ENCODE results near the gene PIGK.

The PIGK gene

DNA sequence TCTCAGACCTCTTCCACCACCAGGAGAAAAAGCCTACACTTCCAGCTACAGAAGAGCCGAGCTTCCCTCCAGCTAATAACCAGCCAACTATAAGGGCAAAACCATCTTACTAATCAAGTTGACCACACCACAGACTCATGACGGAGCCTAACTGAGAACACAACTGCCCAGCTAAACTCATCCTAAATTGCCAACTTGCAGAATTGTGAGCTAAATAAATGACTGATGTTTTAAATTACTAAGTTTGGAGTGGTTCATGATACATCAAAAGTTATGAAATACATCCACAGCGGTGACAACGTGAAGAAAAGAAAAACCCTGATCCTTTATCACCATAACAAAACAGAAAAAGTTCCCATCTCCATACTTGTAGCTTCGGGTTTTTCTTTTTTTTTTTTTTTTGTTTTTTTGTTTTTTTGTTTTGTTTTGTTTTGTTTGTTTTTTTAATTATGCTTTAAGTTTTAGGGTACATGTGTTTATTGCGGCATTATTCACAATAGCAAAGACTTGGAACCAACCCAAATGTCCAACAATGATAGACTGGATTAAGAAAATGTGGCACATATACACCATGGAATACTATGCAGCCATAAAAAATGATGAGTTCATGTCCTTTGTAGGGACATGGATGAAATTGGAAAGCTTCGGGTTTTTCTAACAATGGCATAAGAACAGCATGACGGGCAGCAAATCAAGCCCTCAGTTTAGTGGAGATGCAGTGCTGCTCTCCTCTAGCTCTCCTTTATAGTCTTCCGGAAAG is 122.6 kb downstream of the PIGK start:
- no peak for DNase-seq (ENCODE audit: low spot score)

DNA sequence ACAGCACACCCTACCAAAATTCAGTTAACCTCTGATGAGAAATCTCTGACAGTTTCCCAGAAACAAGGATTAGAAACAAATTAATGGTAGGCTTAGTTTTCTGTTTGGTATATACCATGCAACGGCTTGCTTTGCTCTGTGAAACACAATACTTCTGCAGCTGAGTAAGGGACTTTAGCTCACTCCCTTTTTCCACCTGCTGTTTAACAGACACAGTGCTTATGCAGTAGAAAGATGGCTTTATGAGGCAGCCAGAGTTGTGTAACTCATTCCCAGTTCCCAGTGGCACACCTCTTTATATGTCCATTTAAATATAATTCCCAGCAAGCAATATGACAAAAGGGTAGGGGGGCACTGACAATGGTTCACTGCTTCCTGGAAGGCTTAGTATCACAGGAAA is 124.0 kb downstream of the PIGK start:
- DNase-seq (ENCODE audit: low spot score): no peak

- DNase-seq (ENCODE audit: low spot score): no peak
These were observed 129.5 kb downstream of the PIGK start for GRCh38 chr1:77089756-77090155.

GRCh38 chr1:77085109-77085508 is 134.1 kb downstream of the PIGK start:
- peak; percentile 32 for DNase-seq (ENCODE audit: low spot score)

- DNase-seq (ENCODE audit: low spot score): no peak
These were observed 134.8 kb downstream of the PIGK start for GRCh38 chr1:77084457-77084856.

GRCh38 chr1:77081834-77082233 is 137.4 kb downstream of the PIGK start:
- no peak for DNase-seq (ENCODE audit: low spot score)

- no peak for DNase-seq (ENCODE audit: low spot score)
These were observed 142.5 kb downstream of the PIGK start for GRCh38 chr1:77076759-77077158.

- DNase-seq (ENCODE audit: low spot score): no peak
These were observed 151.2 kb downstream of the PIGK start for GRCh38 chr1:77068013-77068412.

DNA sequence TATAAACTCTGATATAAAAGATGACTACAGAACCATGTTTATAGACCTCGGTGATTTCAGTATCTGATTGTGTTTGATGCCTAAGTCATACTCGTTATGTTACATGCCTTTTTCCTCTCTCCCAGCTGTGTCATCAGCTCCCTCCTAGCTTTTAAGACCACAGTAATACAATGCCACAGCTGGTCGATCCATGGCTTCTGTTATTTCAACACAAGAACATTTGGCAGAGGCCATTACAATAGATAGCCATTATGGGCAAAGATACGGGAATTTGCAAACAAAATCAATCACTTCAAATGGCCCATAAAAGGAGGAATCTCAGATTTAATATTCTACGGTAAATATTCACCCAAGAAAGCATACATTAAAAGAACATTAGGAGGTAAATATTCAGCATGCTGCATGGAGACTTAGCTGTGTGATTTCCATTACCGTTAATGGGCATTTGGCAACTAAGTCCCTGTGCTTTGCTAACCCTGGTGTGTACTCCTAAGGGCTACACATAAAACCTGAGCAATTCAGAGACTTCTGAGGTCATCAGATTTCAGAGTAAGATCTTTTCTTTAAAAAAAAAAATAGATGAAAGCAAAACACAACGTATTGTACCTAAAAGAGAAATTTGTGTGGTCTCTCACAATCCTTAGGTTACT is 153.4 kb downstream of the PIGK start:
- no peak for DNase-seq (ENCODE audit: low spot score)

DNA sequence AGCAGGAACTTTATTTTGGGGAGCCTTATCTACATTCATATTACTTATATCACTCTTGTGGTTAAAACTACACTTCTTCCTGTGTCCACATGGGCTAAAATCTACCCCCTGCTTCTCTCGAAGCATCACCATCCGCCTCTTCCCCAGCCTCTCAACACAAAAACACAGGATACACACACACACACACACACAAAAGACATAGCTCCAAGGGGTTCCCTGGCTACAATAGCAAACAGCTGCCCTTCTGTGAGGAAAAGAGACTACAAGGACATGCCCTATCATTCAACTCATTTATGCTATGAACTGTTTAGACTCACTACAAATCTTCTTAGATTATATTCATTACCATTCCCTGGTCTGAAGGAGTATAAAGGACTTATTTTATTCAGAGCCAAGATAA is 155.0 kb downstream of the PIGK start:
- no peak for DNase-seq (ENCODE audit: low spot score)

DNA sequence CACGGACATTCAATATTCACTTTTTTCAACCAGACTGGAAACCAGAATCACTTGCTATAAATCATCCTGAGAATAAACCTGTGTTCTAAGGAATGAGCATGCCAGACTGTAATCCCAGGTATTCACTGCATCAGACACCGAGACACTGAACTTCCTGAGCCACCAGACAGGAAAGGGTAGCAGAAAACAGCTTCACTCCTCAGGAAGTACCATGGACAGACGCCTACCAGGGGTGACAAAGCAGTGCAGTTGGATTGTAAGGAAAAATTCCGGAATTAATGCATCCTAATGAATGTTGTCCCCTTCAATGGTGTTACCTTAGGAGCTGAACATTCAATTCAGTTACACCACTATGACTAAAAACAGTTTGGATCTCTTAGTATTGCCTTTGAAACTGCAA is 156.1 kb downstream of the PIGK start:
- DNase-seq (ENCODE audit: low spot score): no peak

- DNase-seq (ENCODE audit: low spot score): no peak
These were observed 158.1 kb downstream of the PIGK start for GRCh38 chr1:77061162-77061561.

DNA sequence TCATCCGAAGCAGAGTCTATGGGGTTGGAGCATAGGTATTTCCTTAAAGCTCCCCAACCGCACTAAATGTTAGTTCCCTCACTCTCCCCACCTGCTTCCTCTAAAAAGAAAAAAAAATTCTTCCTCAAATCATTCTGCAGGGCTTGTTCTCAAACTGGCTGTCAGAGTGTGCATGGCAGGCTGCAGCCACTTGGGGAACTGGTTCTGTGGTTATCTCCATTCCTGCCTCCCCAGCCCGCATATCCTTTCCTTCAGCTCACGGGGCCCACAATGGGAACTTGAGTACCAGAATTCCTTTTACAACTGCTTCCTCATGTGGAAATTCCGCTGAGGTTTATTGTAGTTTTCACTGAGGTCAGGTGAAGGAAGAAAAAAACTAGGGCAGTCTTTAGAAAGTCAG is 159.2 kb downstream of the PIGK start:
- no peak for DNase-seq (ENCODE audit: low spot score)

GRCh38 chr1:77057994-77058585 is 161.1 kb downstream of the PIGK start:
- no peak for DNase-seq (ENCODE audit: low spot score)

- no peak for DNase-seq (ENCODE audit: low spot score)
These were observed 162.7 kb downstream of the PIGK start for GRCh38 chr1:77056525-77056924.

DNA sequence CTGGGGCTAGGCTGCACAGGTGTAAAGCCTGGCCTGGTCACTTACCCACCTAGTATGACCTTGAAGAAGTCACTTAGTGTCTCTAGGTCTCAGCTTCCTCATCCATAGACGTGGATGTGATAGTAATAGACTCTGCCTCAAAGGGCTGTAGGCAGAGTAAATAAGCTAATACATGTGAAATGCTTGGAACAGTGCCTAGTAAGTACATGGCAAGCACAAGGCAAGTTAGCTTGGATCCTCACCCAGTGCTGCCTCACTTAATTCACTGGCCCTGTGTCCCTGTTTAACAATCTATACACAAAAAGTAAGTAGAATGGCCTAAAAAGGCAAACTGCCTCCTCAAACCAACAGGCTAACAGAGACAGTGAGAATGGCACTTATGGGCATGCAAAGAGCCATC is 167.8 kb downstream of the PIGK start:
- DNase-seq (ENCODE audit: low spot score): no peak

DNA sequence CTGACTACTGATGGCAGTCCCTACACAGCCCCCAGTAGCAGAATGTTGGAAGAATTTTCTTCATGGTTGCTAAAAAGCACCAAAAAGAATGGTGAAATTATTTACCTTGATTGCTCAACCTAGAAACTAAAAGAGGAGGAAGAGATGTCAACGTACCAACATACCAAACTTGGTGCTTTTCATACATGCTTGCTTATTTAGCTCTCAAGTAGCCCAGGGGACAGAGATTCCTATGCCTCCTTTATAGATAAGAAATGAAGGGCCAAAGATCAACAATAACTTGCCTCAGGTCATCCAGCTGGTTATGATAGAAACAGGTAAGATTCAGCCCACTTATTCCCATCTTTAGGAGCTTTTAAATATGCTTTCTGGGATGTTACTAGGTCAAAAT is 170.6 kb downstream of the PIGK start:
- DNase-seq (ENCODE audit: low spot score): no peak

DNA sequence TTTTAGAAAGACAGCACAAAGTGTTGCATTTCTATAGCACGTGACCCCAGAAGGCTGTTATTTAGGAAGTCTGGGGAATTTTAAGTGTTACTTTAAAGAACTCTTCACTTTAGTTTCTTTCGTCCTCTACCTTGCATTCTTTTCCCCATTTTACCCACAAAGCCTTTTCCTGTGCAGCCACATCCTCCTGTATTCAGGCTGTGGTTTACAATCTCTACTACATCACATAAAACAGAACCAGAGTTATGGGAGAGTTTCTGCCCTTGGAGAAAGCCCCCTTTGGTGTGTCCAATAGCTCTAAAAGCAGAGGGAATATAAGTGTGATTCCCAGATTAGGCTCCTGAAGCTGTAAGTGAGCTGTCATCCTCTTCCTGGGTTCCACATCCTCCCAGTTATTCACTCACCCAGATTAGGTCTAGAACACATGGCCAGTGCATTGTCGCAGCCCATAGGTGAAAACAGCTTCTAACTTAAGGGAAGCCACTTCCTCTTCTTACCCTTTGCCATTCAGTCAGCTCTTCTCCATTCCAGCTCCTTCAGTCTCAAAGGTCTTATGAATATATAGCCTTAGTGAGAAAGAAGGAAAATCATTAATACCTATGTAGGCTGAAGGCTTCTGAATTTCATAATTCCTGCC is 171.1 kb downstream of the PIGK start:
- no peak for DNase-seq (ENCODE audit: low spot score)

GRCh38 chr1:77047575-77047974 is 171.7 kb downstream of the PIGK start:
- DNase-seq (ENCODE audit: low spot score): no peak

DNA sequence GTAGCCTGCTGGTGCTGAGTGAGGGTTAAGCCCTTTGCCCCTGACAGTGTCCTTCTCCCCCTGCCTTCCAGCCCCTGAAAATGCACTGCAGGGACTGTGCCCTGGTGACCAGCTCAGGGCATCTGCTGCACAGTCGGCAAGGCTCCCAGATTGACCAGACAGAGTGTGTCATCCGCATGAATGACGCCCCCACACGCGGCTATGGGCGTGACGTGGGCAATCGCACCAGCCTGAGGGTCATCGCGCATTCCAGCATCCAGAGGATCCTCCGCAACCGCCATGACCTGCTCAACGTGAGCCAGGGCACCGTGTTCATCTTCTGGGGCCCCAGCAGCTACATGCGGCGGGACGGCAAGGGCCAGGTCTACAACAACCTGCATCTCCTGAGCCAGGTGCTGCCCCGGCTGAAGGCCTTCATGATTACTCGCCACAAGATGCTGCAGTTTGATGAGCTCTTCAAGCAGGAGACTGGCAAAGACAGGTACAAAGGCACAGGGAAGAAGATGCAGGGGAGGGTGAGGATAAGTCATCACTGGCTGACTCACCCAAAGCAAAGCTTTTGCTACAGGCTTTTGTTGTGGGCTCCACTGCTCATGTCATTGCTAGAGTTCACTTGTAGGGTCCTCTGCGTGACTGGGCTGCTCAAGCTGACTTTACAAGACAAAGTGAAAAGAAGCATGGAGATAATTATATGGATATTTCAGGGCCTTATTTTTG is 174.9 kb downstream of the PIGK start:
- DNase-seq (ENCODE audit: low spot score): no peak

DNA sequence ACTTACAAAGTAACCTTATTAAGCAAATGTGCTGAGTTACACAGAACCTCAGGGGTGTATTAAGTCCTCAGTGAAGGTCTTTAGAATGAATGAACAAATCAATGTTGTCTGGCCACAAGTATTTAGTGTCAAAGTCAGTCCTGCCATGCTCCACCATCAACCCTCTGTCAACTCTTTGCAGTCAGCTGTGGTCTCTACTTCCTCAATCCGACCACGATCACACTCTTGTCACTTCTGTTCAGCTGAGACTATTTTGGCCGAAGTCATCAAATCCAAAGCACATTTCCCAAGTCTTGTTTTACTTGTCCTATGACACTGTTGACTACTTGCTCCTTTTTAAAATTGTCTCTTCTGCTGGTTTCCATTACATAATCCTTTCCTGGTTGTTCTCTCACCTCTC is 178.4 kb downstream of the PIGK start:
- no peak for DNase-seq (ENCODE audit: low spot score)

- DNase-seq (ENCODE audit: low spot score): no peak
These were observed 179.5 kb downstream of the PIGK start for GRCh38 chr1:77039739-77040138.

Data from D341Med (cell line).